ENCODE results near the gene IRX5.

IRX5 gene

DNA sequence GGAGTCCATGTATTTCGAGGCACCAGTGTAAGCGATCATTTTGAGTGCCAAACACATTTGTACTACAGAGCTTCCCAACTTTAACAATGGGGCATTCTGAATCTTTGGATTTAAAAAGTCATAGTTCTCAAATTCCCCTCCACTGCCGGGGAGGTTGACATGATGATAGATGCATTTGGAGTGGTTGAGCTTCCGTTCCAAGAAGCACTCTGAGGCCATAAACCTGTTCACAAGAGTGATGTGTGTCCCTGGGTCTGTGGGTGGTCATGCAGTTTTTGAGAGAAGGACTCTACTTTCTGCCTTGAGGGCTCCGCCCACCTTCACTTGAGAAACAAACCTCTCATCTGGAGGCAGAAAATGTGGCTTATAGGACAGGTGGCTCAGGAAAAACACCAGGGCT lies 43.7 kb downstream of the IRX5 start:
- H3K79me2 ChIP-seq, result no peaks in the 10 kb centered on the region
- H3K4me3 ChIP-seq (ENCODE audit: low read depth, low read length), result no peak overlapping the region
- H3K27me3 ChIP-seq (ENCODE audit: control insufficient read depth, insufficient read depth, low read length), result no peaks in the 10 kb centered on the region
- H3K9ac ChIP-seq, result no peak overlapping the region
- no peaks in the 10 kb centered on the region for H3K36me3 ChIP-seq (ENCODE audit: control insufficient read depth, insufficient read depth, low read length)
- no peak overlapping the region for H3K4me2 ChIP-seq (ENCODE audit: low read length)
- H3K9me3 ChIP-seq (ENCODE audit: control insufficient read depth, low read length), result no peaks in the 10 kb centered on the region
- H3K4me1 ChIP-seq, result no peaks in the 10 kb centered on the region
- no peak overlapping the region for H3K27ac ChIP-seq
- TF ChIP-seq, protein P1, sequence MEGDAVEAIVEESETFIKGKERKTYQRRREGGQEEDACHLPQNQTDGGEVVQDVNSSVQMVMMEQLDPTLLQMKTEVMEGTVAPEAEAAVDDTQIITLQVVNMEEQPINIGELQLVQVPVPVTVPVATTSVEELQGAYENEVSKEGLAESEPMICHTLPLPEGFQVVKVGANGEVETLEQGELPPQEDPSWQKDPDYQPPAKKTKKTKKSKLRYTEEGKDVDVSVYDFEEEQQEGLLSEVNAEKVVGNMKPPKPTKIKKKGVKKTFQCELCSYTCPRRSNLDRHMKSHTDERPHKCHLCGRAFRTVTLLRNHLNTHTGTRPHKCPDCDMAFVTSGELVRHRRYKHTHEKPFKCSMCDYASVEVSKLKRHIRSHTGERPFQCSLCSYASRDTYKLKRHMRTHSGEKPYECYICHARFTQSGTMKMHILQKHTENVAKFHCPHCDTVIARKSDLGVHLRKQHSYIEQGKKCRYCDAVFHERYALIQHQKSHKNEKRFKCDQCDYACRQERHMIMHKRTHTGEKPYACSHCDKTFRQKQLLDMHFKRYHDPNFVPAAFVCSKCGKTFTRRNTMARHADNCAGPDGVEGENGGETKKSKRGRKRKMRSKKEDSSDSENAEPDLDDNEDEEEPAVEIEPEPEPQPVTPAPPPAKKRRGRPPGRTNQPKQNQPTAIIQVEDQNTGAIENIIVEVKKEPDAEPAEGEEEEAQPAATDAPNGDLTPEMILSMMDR (IDR thresholded peaks at IDR 0.05), result no peak
- H2AFZ ChIP-seq, result no peak overlapping the region

DNA sequence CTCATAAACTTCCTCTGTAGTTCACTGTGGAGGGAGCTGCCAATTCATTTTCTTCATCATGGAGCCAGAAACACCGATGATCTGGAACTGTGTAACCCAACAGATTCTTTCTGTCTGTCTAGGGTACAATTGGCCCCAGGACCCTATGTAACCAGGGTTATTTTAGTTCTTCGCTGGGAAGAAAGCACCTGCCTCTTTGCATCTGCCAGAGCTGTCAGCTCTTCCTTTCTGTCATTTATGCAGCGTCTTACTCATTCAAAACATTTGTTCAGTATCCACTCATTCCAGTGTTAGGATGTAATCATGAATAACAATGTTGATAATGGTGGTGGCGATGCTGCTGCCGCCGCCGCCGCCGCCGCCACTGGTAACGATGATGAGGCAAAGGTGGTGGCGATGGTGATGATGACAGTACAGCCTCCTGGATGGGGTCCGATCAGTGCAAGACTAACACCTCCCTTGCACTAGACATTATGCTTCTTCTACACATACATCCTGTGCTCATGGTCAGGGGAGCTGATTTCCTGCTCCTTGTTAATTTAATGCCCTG lies 46.1 kb downstream of the IRX5 start:
- Histone ChIP-seq H3K36me3 (ENCODE audit: control insufficient read depth, insufficient read depth, low read length) (no peaks in the 10 kb centered on the region), H3K4me3 (ENCODE audit: low read depth, low read length) (no peak overlapping the region), H3K4me1 (no peaks in the 10 kb centered on the region), H3K9me3 (ENCODE audit: control insufficient read depth, low read length) (no peaks in the 10 kb centered on the region), H3K79me2 (no peaks in the 10 kb centered on the region), H3K4me2 (ENCODE audit: low read length) (no peak overlapping the region), H3K27ac (no peak overlapping the region), H3K9ac (no peak overlapping the region), H2AFZ (no peak overlapping the region), H3K27me3 (ENCODE audit: control insufficient read depth, insufficient read depth, low read length) (no peaks in the 10 kb centered on the region)
- TF ChIP-seq, protein P1 (IDR thresholded peaks at IDR 0.05), result no peak

DNA sequence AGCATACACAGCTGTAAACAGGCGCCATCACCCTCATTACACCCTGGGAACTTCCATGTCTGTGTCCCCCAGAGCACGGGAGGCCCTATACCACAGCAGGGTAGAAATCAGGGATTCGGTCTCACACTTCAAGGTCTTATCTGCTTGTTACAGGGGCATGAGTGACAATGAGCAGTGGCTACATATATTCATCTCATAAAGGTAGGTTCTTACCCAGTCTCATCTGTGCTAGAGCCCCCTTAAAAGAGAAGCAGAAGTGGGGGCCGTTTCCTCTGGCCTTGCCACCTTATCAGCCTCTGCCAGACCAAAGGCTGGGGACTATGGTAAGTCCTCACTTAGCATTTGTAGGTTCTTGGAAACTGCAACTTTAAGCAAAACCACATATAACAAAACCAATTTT lies 46.5 kb downstream of the IRX5 start:
- H3K4me3 ChIP-seq (ENCODE audit: low read depth, low read length), result no peak overlapping the region
- H3K9me3 ChIP-seq (ENCODE audit: control insufficient read depth, low read length), result no peaks in the 10 kb centered on the region
- TF ChIP-seq, protein P1 (IDR thresholded peaks at IDR 0.05), result no peak
- H3K4me2 ChIP-seq (ENCODE audit: low read length), result no peak overlapping the region
- H3K36me3 ChIP-seq (ENCODE audit: control insufficient read depth, insufficient read depth, low read length), result no peaks in the 10 kb centered on the region
- no peak overlapping the region for H3K27ac ChIP-seq
- no peaks in the 10 kb centered on the region for H3K79me2 ChIP-seq
- no peaks in the 10 kb centered on the region for H3K4me1 ChIP-seq
- no peaks in the 10 kb centered on the region for H3K27me3 ChIP-seq (ENCODE audit: control insufficient read depth, insufficient read depth, low read length)
- no peak overlapping the region for H2AFZ ChIP-seq
- H3K9ac ChIP-seq, result no peak overlapping the region

GRCh38 chr16:54980821-54981220 lies 50.2 kb downstream of the IRX5 start:
- Histone ChIP-seq H3K27ac (no peak overlapping the region), H3K4me2 (ENCODE audit: low read length) (no peak overlapping the region), H3K4me3 (ENCODE audit: low read depth, low read length) (no peak overlapping the region), H3K9ac (no peak overlapping the region), H3K27me3 (ENCODE audit: control insufficient read depth, insufficient read depth, low read length) (no peaks in the 10 kb centered on the region), H3K4me1 (no peaks in the 10 kb centered on the region), H3K36me3 (ENCODE audit: control insufficient read depth, insufficient read depth, low read length) (no peaks in the 10 kb centered on the region), H2AFZ (no peak overlapping the region), H3K79me2 (no peaks in the 10 kb centered on the region), H3K9me3 (ENCODE audit: control insufficient read depth, low read length) (no peaks in the 10 kb centered on the region)
- TF ChIP-seq, protein P1 (IDR thresholded peaks at IDR 0.05), result no peak

All from parathyroid adenoma (tissue), 2 donors.